GM18505 (cell line): ENCODE data around the gene TMEM168.
"Not testable (repeated sequence)": the region's sequence is repeated elsewhere in the genome, so short reads cannot be mapped to it uniquely, and the experiment has no call there.

Experiments
- ATAC-seq: cut with Tn5 transposase; IDR thresholded peaks from one replicate; pipeline ENCODE4 v1.9.1; 2021; ENCODE audit not compliant: unreplicated experiment
- POLR2A ChIP-seq: IDR thresholded peaks from 4 replicates; pipeline ENCODE4 v1.6.1; 2011; ENCODE audit warnings: borderline replicate concordance; ENCODE audit not compliant: insufficient read depth, insufficient read length; ENCODE audit errors: extremely low read depth

TMEM168 gene

GRCh38 chr7:112789817-112790585, at the start of gene TMEM168:
Gene TMEM168, minus strand, starts transcription at chr7:112790393. Its CDS starts 5,568 bp downstream, at chr7:112784825.
- peak; percentile 87 for ATAC-seq
- peak; percentile 82 for TF ChIP-seq POLR2A

- not testable (repeated sequence) for ATAC-seq
Measured at GRCh38 chr7:112835928-112836327, 45.7 kb upstream of the TMEM168 start.

- TF ChIP-seq POLR2A: no peak
- no peak for ATAC-seq
Measured at GRCh38 chr7:112833082-112833481, 42.9 kb upstream of the TMEM168 start.

- ATAC-seq: no peak
- no peak for TF ChIP-seq POLR2A
Measured at GRCh38 chr7:112830769-112831168, 40.6 kb upstream of the TMEM168 start.

- no peak for TF ChIP-seq POLR2A
Measured at GRCh38 chr7:112828696-112829095, 38.5 kb upstream of the TMEM168 start.

GRCh38 chr7:112821345-112821744, 31.2 kb upstream of the TMEM168 start:
- ATAC-seq: no peak
- TF ChIP-seq POLR2A: no peak

More at GRCh38 chr7:112828696-112829095, 38.5 kb upstream of the TMEM168 start:
- no peak for ATAC-seq

- ATAC-seq: no peak
Measured at GRCh38 chr7:112819536-112819935, 29.3 kb upstream of the TMEM168 start.

GRCh38 chr7:112806156-112806555, 16.0 kb upstream of the TMEM168 start:
- TF ChIP-seq POLR2A: no peak
- ATAC-seq: no peak

More at GRCh38 chr7:112819536-112819935, 29.3 kb upstream of the TMEM168 start:
- TF ChIP-seq POLR2A: no peak

GRCh38 chr7:112802406-112802805, 12.2 kb upstream of the TMEM168 start:
- ATAC-seq: no peak
- no peak for TF ChIP-seq POLR2A

GRCh38 chr7:112800486-112800885, 10.3 kb upstream of the TMEM168 start:
- no peak for ATAC-seq
- no peak for TF ChIP-seq POLR2A

GRCh38 chr7:112799448-112800120, 9.4 kb upstream of the TMEM168 start:
- no peak for TF ChIP-seq POLR2A
- no peak for ATAC-seq

GRCh38 chr7:112798274-112799159, 8.3 kb upstream of the TMEM168 start:
- no peak for ATAC-seq

GRCh38 chr7:112796552-112796951, 6.4 kb upstream of the TMEM168 start:
- ATAC-seq: not testable (repeated sequence)

More at GRCh38 chr7:112798274-112799159, 8.3 kb upstream of the TMEM168 start:
- TF ChIP-seq POLR2A: no peak
